ENCODE measurements around the gene ZDHHC1. TPM values are rescaled to one million over a fixed set of nuclear protein-coding genes. Genes with fewer than 3 reads are reported as not detected.

The ZDHHC1 gene
- total RNA-seq, 3 donors from 2014 or later, result 17.4 to 20.3 (median 19.3) TPM

GRCh38 chr16:67432506-67432890, 16.2 kb upstream of the ZDHHC1 start:
- Histone ChIP-seq H3K4me1 (peaks cover 4 to 14% of the 10 kb centered on the region in 2 donors), H3K27me3 (no peaks in the 10 kb centered on the region), H3K27ac (peak overlapping the region; percentile 79 to 88), H3K9me3 (no peaks in the 10 kb centered on the region), H3K36me3 (no peaks in the 10 kb centered on the region), H3K4me3 (peak overlapping the region in 2 of 3 donors; percentile 58 to 81)
- TF ChIP-seq CTCF (IDR thresholded peaks at IDR 0.05), result no peak
- TF ChIP-seq POLR2A (IDR thresholded peaks at IDR 0.05), result no peak
- TF ChIP-seq POLR2AphosphoS5 (IDR thresholded peaks at IDR 0.05), result no peak
- intact Hi-C loops (cut with DNase I; ENCODE audit: low total_unique reads), result no loop called here
- no peak for DNase-seq (ENCODE audit: low spot score in 2 of 2)

- peak overlapping the region; percentile 32 to 81 (median 58) for H3K4me3 ChIP-seq
- no peak for DNase-seq (ENCODE audit: low spot score in 2 of 2)
- intact Hi-C loops (cut with DNase I; ENCODE audit: low total_unique reads), result no loop called here
Measured at GRCh38 chr16:67431775-67432505, 15.7 kb upstream of the ZDHHC1 start.

GRCh38 chr16:67430977-67431774, 14.9 kb upstream of the ZDHHC1 start, which contains the start of gene HSD11B2:
Gene HSD11B2 (plus strand): TSS chr16:67431121. CDS start chr16:67431249, 128 bp downstream.
- peak in 1 of 2 donors; percentile 41 for DNase-seq (ENCODE audit: low spot score in 2 of 2)
- Histone ChIP-seq H3K4me1 (peaks cover 4 to 14% of the 10 kb centered on the region in 2 donors), H3K27me3 (no peaks in the 10 kb centered on the region), H3K27ac (peak within 1 kb of the TSS; percentile 79 to 88), H3K9me3 (no peaks in the 10 kb centered on the region), H3K36me3 (no peaks in the 10 kb centered on the region), H3K4me3 (peak within 1 kb of the TSS; percentile 32 to 81 (median 58))
- TF ChIP-seq POLR2AphosphoS5 (IDR thresholded peaks at IDR 0.05) (no peak), CTCF (IDR thresholded peaks at IDR 0.05) (no peak), POLR2A (IDR thresholded peaks at IDR 0.05) (no peak)
- intact Hi-C loops (cut with DNase I; ENCODE audit: low total_unique reads), result no loop called here

More at GRCh38 chr16:67431775-67432505, 15.7 kb upstream of the ZDHHC1 start:
- TF ChIP-seq POLR2AphosphoS5 (IDR thresholded peaks at IDR 0.05) (no peak), CTCF (IDR thresholded peaks at IDR 0.05) (no peak), POLR2A (IDR thresholded peaks at IDR 0.05) (no peak)
- H3K27ac ChIP-seq, result peak overlapping the region; percentile 79 to 88
- H3K4me1 ChIP-seq, result peaks cover 4 to 14% of the 10 kb centered on the region in 2 donors
- no peaks in the 10 kb centered on the region for H3K9me3 ChIP-seq
- no peaks in the 10 kb centered on the region for H3K36me3 ChIP-seq
- no peaks in the 10 kb centered on the region for H3K27me3 ChIP-seq

- Histone ChIP-seq H3K27me3 (no peaks in the 10 kb centered on the region), H3K4me1 (peaks cover 4 to 14% of the 10 kb centered on the region in 2 donors), H3K9me3 (no peaks in the 10 kb centered on the region), H3K27ac (peak overlapping the region; percentile 79 to 88), H3K36me3 (no peaks in the 10 kb centered on the region), H3K4me3 (peak overlapping the region; percentile 32 to 81 (median 58))
- intact Hi-C loops (cut with DNase I; ENCODE audit: low total_unique reads), result no loop called here
- TF ChIP-seq CTCF (IDR thresholded peaks at IDR 0.05) (no peak), POLR2AphosphoS5 (IDR thresholded peaks at IDR 0.05) (peak in 2 of 3 donors; percentile 24 to 65)
- DNase-seq (ENCODE audit: low spot score in 2 of 2), result peak in 1 of 2 donors; percentile 46
Measured at GRCh38 chr16:67430504-67430976, 14.3 kb upstream of the ZDHHC1 start.
